G401 (cell line): ENCODE results near the gene ST8SIA4. TPM values are rescaled to one million over a fixed set of nuclear protein-coding genes. Genes with fewer than 3 reads are reported as not detected.

Experiments used
- DNase-seq: peaks from one replicate; pipeline ENCODE4 v3.0.0-alpha.2; 2015; ENCODE audit warnings: low spot score
- in situ Hi-C: cut with HindIII; loops from 2 replicates; pipeline ENCODE4 v1.10.0; 2016; ENCODE audit warnings: low sequenced_read_pairs, mixed read lengths
- total RNA-seq: library from RNA; depleted of rRNA; stranded (reverse); fragments of >200 nt; shearing (Covaris generic); gene quantifications from 2 replicates; pipeline ENCODE4 v1.2.3, GENCODE V29; 2014

Gene ST8SIA4
- total RNA-seq, 1 experiment from 2014 or later = not detected

- in situ Hi-C loops = no loop called here
- no peak for DNase-seq
These were observed 25.8 kb downstream of the ST8SIA4 start for GRCh38 chr5:100877274-100877673.

GRCh38 chr5:100872408-100873190 lies 30.5 kb downstream of the ST8SIA4 start:
- DNase-seq = no peak
- in situ Hi-C loops = no loop called here

- DNase-seq = no peak
These were observed 36.0 kb downstream of the ST8SIA4 start for GRCh38 chr5:100867039-100867562.

DNA sequence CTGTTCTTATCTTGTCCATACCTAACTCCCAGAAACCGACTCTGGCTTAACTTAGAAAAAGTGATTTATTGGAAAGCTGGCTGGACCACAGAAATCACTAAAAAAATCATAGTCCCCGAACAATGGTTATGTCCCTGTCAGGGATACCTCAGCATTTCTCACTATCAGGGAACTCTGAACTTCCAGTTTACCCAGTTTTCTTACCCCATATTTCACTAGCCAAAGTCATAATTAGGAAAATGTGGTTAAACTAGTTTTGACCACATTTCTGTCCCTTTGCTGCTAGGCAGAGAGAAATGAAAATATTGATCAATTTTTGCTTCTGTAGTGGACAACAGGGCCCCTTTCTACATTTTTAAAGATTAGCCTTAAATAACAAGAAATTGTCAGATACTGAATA lies 38.2 kb downstream of the ST8SIA4 start:
- in situ Hi-C loops = no loop called here
- no peak for DNase-seq

More at GRCh38 chr5:100867039-100867562, 36.0 kb downstream of the ST8SIA4 start:
- in situ Hi-C loops = no loop called here

DNA sequence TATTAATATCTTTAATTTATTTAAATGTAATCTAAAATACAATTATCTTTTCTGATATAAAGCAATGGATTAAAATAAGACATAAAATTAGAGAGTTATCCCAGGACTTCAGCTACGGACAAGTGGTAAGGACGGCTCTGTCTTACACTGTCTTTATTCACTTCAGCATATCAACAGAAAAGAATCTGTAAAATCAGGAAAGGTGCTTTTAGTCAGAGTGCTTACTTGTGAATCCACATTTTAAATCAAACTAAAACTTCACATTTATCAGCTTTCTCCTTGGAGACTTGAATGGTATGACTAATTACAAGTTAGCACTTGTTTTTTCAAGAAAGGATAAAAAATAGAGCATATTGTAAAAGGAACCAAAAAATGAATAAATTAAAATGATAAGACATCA lies 39.3 kb downstream of the ST8SIA4 start:
- no peak for DNase-seq
- in situ Hi-C loops = no loop called here

DNA sequence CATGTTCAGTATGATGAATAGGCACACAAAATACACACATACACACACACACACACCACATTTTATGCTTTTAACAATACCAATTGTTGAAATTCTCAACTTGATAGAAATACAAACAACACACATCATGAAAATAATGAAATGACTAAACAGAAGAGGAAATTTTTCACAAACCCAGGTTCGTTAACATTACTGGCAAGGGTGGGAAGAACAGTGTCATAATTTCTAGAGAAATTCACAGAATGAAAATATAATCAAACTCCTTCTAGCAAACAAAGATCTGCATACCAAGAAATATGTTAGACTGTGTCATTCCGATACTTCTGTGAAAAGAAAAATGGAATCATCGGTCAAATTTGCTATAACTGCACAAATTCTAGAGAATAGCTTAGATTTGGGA lies 41.9 kb downstream of the ST8SIA4 start:
- no peak for DNase-seq

DNA sequence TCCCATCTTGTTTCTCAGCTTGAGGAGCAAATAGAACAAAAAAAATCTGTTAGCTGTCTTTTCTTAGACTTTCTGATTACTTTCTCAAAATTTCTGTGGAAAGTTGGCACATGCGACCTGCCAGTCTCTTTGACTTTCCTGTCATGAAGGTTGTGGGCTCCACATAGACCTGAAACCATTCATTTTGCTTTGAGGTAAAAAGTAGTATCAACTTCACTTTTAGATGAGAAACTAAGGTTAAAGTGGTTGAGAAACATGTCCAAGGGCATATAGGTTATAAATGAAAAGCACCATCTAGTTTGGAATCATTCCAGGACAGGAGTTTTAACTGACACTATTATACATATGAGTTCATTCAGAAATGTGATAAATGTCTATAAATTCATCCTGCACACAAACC lies 42.7 kb downstream of the ST8SIA4 start:
- in situ Hi-C loops = no loop called here
- no peak for DNase-seq

More for the DNA sequence above, 41.9 kb downstream of the ST8SIA4 start:
- in situ Hi-C loops = no loop called here

GRCh38 chr5:100858987-100859545 lies 44.0 kb downstream of the ST8SIA4 start:
- no peak for DNase-seq
- in situ Hi-C loops = no loop called here

- no peak for DNase-seq
- in situ Hi-C loops = no loop called here
These were observed 46.6 kb downstream of the ST8SIA4 start for GRCh38 chr5:100856462-100856861.

DNA sequence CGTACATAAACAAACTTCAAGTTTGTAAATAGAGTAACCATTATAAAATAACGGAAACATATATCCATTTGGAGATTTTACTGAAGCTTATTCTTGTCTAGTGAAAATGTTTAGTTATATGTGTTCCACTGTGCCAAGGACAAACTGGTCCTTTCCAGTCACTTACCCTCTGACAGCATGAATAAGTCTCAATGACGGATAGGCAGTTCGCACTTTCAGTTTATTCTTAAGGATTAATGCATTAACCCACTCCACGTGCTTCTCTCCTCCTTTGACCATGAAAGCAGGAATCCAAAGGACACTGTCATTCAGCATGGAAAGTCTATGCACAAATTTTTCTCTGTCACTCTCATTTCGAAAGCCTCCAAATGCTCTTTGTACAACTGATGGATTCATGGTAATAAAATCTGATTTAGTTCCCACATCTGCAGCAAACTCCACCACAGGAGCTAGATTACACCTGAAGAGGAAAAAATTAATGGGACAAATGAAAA lies 47.1 kb downstream of the ST8SIA4 start:
- DNase-seq = no peak
- in situ Hi-C loops = no loop called here

GRCh38 chr5:100855295-100855694 lies 47.8 kb downstream of the ST8SIA4 start:
- in situ Hi-C loops = no loop called here
- DNase-seq = no peak

DNA sequence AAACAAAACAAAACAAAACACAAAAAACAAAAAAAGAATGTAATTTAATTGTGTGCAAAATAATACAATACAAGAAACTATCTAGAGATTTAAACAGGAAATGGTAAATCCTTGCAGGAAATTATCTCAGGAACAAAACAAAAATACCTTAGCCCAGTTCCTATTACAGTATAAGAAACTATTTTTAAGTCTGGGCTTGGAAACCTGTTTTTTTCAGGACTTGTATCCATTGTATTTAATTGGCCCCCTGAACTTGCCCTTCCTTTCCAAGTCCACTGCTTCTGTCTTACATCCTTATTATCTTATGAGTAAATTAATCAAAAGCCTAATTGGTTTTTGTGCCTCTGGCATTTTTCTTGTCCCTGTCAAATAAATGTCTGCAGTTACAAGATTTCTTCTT lies 48.5 kb downstream of the ST8SIA4 start:
- DNase-seq = no peak
- in situ Hi-C loops = no loop called here

DNA sequence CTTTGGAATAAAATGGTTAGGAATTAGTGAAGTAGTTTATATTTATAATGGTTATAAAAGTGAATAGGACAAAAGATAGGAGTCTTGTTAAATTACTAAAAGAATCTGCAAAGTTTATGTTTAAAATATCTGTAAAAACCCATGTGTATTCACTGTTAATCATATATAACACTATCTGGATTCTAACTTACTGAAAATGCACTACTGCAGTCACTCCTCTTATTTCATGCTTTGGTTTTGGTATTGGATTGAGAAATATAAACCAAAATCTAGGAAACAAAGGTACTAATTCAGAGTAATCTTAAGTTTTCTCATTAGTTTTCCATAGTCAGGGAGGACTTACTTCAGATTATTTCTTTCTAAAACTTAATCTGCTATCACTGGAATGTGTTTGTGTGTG lies 49.5 kb downstream of the ST8SIA4 start:
- no peak for DNase-seq
- in situ Hi-C loops = no loop called here

DNA sequence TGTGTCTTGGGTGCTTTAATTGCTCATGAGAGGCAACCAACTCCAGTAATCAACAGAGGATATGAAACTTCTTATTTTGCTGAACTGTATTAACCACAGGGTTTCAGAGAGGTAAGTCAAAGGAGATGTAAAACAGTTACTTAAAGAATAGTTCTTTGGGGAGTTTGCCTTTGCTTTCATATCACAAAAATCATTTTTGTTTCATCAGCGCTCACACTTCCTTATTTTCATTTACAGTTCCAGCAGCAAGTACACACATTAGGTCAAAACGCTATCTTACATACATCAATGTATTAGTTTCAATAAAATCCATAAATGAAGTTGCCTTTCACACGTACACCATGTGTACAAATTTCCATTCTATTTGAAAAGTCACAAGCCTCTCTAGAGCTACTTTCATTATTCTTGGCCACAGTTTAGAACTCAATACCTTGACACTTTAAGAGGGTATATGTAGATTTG lies 50.1 kb downstream of the ST8SIA4 start:
- in situ Hi-C loops = no loop called here

DNA sequence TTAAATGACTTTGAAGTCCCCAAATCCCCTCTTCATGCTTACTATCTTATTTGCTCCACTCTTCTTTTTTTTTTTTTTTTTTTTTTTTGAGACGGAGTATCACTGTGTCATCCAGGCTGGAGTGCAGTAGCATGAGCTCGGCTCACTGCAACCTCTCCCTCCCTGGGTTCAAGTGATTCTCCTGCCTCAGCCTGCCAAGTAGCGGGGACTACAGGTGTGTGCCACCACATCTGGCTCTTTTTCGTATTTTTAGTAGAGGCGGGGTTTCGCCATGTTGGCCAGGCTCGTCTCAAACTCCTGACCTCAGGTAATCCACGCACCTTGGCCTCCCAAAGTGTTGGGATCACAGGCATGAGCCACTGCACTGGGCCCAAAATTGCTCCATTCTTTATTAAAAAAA lies 51.0 kb downstream of the ST8SIA4 start:
- in situ Hi-C loops = no loop called here
- DNase-seq = no peak

More for the DNA sequence above, 50.1 kb downstream of the ST8SIA4 start:
- DNase-seq = no peak

DNA sequence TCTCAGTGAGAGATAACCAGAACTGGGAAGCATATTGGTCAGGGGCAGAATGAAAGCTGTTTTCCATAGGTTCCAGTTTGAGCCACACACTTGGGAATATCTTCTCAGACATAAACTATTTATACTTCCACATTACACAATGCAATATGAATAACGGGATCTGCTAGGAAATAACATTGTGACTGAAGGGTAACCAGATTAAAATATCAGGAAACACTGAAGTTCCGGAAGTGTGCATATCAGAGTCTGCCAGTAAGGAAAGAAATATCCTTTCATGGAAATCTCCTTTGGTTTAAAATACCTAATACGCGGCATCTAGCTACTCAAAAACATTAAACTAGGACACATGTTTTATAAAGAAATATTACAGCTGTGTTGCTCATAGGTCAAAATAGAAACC lies 56.3 kb downstream of the ST8SIA4 start:
- in situ Hi-C loops = no loop called here
- DNase-seq = no peak

GRCh38 chr5:100842080-100842479 lies 61.0 kb downstream of the ST8SIA4 start:
- in situ Hi-C loops = no loop called here

DNA sequence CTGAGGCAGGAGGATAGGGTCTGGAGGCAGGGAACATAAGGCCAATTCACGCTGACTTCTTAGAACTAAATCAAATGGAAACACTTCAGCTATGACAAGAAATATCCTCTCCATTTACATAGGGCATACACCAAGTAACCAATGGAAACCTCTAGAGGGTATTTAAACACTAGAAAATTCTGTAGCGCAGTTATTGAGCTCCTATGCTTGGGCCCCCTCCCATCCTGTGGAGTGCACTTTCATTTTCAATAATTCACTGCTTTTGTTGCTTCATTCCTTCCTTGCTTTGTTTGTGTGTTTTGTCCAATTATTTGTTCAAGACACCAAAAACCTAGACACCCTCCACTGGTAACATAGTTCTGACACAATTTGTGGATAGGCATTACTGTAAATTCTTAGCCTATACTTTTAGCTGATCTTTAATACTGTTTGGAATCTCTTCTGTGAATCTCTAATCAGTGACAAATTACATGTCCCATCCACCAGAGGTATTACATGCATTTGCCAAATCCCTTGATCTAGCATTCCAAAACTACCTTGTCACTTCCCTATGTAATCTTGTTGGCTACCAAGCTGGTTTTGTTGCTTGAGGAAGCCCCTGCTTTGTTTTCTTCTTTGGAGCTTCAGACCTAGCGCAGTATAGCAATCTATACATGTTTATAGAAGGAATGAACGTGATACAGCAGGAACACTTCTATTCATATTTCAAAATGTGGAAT lies 61.6 kb downstream of the ST8SIA4 start:
- DNase-seq = no peak
- in situ Hi-C loops = no loop called here

More at GRCh38 chr5:100842080-100842479, 61.0 kb downstream of the ST8SIA4 start:
- no peak for DNase-seq

DNA sequence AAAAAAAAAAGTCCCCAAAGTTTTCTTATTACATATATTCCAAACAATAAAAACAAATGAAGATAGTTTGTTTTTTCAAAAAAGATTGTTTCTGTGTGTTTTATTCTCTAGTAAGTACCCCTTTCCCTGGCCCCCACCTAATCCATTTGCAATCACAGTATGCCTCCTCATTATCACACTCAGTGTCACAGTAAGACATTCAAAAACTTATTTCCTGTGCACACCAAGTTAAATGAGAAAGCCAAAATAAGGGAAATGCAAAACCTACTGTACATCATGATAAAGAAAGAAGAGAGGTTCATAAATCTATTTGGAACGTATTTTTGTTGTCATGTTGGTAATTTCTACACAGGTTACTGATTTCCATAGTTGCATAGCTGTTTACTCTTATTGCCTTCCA lies 62.3 kb downstream of the ST8SIA4 start:
- in situ Hi-C loops = no loop called here
- no peak for DNase-seq

- DNase-seq = no peak
- in situ Hi-C loops = no loop called here
These were observed 62.7 kb downstream of the ST8SIA4 start for GRCh38 chr5:100840370-100840769.
